NB4 (cell line): ENCODE data around the gene NDUFB5.

Source experiments
- MYC ChIP-seq: IDR thresholded peaks from 2 replicates; pipeline ENCODE4 v1.6.1; 2011; ENCODE audit warnings: low read depth, low read length
- POLR2A ChIP-seq: IDR thresholded peaks from 2 replicates; pipeline ENCODE4 v1.6.1; 2011; ENCODE audit warnings: mild to moderate bottlenecking; ENCODE audit not compliant: insufficient read length; ENCODE audit errors: extremely low read depth
- TF ChIP-seq, protein P1 (sequence below): IDR thresholded peaks from one replicate; pipeline ENCODE4 v1.5.1; 2012; ENCODE audit warnings: low read depth, low read length

DNA sequence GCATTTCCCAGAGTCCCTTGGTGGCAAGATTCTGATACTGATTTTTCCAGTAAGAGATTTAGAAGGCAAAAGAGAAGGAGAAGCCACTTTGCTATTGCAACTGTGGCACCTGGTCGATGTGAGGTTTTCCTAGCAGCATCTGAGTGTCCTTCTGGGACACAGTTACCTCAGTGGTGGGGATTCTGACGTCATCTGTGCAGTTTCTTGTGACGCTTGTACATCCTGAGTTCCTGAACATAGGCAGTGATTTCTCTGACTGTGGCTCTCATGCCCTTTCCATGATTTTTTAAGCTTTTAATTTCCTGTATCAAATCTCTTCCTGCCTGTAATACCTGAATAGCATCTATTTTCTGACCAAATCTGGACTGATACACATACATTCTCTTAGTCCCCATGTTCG lies 57.2 kb downstream of the NDUFB5 start:
- TF ChIP-seq, protein P1, sequence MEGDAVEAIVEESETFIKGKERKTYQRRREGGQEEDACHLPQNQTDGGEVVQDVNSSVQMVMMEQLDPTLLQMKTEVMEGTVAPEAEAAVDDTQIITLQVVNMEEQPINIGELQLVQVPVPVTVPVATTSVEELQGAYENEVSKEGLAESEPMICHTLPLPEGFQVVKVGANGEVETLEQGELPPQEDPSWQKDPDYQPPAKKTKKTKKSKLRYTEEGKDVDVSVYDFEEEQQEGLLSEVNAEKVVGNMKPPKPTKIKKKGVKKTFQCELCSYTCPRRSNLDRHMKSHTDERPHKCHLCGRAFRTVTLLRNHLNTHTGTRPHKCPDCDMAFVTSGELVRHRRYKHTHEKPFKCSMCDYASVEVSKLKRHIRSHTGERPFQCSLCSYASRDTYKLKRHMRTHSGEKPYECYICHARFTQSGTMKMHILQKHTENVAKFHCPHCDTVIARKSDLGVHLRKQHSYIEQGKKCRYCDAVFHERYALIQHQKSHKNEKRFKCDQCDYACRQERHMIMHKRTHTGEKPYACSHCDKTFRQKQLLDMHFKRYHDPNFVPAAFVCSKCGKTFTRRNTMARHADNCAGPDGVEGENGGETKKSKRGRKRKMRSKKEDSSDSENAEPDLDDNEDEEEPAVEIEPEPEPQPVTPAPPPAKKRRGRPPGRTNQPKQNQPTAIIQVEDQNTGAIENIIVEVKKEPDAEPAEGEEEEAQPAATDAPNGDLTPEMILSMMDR, result no peak
- TF ChIP-seq POLR2A (no peak), MYC (no peak)
